ENCODE data around the gene FGGY.
"Not testable (repeated sequence)": the region's sequence is repeated elsewhere in the genome, so short reads cannot be mapped to it uniquely, and the experiment has no call there.

FGGY gene

GRCh38 chr1:59354239-59354638, 57.3 kb downstream of the FGGY start:
- not testable (repeated sequence) for DNase-seq

- no peak for DNase-seq
Observed at GRCh38 chr1:59354709-59355337, 57.9 kb downstream of the FGGY start.

- DNase-seq, result no peak
Observed at GRCh38 chr1:59355361-59355760, 58.5 kb downstream of the FGGY start.

- no peak for DNase-seq
Observed at GRCh38 chr1:59356627-59357026, 59.7 kb downstream of the FGGY start.

GRCh38 chr1:59357645-59358320, 60.9 kb downstream of the FGGY start:
- DNase-seq, result no peak

- DNase-seq, result no peak
Observed at GRCh38 chr1:59359325-59359724, 62.4 kb downstream of the FGGY start.

- DNase-seq, result no peak
Observed at GRCh38 chr1:59360170-59360569, 63.3 kb downstream of the FGGY start.

GRCh38 chr1:59360729-59361128, 63.8 kb downstream of the FGGY start:
- no peak for DNase-seq

- no peak for DNase-seq
Observed at GRCh38 chr1:59361766-59362165, 64.9 kb downstream of the FGGY start.

- no peak for DNase-seq
Observed at GRCh38 chr1:59364037-59364436, 67.1 kb downstream of the FGGY start.

GRCh38 chr1:59366346-59366745, 69.5 kb downstream of the FGGY start:
- no peak for DNase-seq

- no peak for DNase-seq
Observed at GRCh38 chr1:59367301-59368007, 70.6 kb downstream of the FGGY start.

- DNase-seq, result no peak
Observed at GRCh38 chr1:59368008-59368670, 71.2 kb downstream of the FGGY start.

- DNase-seq, result no peak
Observed at GRCh38 chr1:59375321-59376220, 78.7 kb downstream of the FGGY start.

- no peak for DNase-seq
Observed at GRCh38 chr1:59377350-59377904, 80.5 kb downstream of the FGGY start.

GRCh38 chr1:59378621-59379370, 81.9 kb downstream of the FGGY start:
- no peak for DNase-seq

GRCh38 chr1:59379371-59379728, 82.5 kb downstream of the FGGY start:
- no peak for DNase-seq

GRCh38 chr1:59383963-59384362, 87.1 kb downstream of the FGGY start:
- DNase-seq, result no peak

- DNase-seq, result no peak
Observed at GRCh38 chr1:59384443-59384842, 87.5 kb downstream of the FGGY start.

- DNase-seq, result no peak
Observed at GRCh38 chr1:59388191-59388590, 91.3 kb downstream of the FGGY start.

GRCh38 chr1:59389847-59390246, 93.0 kb downstream of the FGGY start:
- no peak for DNase-seq

GRCh38 chr1:59390307-59390706, 93.4 kb downstream of the FGGY start:
- DNase-seq, result no peak
